ENCODE results near the gene ZNF668.

ZNF668 gene

DNA sequence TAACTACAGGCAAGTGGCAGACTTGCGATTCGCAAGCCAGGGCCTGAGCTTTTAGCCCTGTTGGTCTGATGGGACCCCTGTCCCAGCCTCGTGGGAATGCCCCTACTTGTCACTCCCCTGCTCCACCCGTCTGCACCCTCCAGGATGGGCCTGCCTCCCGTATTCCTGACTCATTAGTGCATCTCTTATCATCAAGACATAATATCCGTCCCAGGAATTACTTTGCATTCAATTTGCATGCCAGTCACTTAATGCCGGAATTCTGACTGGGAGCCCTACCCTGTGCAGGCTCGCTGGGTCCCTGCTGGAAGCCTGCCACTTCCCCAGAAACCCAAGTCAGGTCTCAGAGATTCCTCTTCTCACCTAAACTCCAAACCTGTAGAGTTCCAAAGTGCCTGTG, 11.4 kb upstream of the ZNF668 start:
- no peak overlapping the region for H3K4me3 ChIP-seq (replicated peaks in 1 of 2; ENCODE audit: low read depth in 2 of 2, low read length in 2 of 2)
- DNase-seq (ENCODE audit: low read depth in 2 of 2): no peak
- TF ChIP-seq, protein P1, sequence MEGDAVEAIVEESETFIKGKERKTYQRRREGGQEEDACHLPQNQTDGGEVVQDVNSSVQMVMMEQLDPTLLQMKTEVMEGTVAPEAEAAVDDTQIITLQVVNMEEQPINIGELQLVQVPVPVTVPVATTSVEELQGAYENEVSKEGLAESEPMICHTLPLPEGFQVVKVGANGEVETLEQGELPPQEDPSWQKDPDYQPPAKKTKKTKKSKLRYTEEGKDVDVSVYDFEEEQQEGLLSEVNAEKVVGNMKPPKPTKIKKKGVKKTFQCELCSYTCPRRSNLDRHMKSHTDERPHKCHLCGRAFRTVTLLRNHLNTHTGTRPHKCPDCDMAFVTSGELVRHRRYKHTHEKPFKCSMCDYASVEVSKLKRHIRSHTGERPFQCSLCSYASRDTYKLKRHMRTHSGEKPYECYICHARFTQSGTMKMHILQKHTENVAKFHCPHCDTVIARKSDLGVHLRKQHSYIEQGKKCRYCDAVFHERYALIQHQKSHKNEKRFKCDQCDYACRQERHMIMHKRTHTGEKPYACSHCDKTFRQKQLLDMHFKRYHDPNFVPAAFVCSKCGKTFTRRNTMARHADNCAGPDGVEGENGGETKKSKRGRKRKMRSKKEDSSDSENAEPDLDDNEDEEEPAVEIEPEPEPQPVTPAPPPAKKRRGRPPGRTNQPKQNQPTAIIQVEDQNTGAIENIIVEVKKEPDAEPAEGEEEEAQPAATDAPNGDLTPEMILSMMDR (IDR thresholded peaks at IDR 0.05; ENCODE audit: low read depth, low read length): no peak

- TF ChIP-seq, protein P1 (IDR thresholded peaks at IDR 0.05; ENCODE audit: low read depth, low read length): no peak
- no peak for DNase-seq (ENCODE audit: low read depth in 2 of 2)
- H3K4me3 ChIP-seq (replicated peaks in 1 of 2; ENCODE audit: low read depth in 2 of 2, low read length in 2 of 2): no peak overlapping the region
These were observed 10.7 kb upstream of the ZNF668 start for GRCh38 chr16:31084584-31085302.

DNA sequence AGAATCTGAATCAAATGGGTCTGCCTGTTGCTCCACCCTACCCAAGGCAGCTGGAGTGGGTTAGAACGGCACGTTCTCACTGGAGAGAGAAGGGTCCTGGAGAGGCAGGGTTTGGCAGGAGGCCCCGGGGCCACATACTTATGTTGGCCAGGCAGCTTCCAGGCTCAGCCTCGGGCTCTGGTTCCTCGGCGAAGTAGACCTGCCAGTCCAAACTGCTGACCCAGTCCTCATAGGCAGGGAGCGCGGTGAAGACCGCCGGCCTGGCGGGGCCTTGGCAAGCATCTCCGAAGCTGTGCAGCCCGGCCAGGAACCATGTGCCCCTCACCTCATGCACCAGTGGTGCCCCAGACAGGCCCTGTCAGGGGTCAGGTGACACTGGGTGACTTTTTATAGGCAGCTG, 9.9 kb upstream of the ZNF668 start:
- TF ChIP-seq, protein P1 (IDR thresholded peaks at IDR 0.05; ENCODE audit: low read depth, low read length): no peak
- no peak overlapping the region for H3K4me3 ChIP-seq (replicated peaks in 1 of 2; ENCODE audit: low read depth in 2 of 2, low read length in 2 of 2)
- no peak for DNase-seq (ENCODE audit: low read depth in 2 of 2)

DNA sequence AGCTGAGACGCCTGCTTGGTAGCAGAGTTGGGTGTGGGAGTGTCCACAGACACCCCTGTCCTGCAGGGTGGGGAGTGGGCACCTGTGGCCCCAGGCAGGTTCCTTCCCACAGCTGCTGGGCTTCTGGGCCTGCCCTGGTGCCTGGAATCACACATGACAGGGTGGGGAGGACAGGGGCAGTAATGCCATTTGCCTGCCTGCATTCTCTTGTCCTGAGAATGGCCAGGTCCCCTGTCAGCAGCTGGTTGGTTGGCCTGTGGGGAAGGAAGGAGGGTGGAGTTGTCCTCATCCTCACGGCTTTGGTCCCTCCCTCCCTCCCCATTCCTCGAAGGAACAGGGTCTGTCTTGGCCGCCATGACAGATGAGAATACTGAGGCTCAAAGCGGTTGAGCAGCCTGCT, 9.5 kb upstream of the ZNF668 start:
- TF ChIP-seq, protein P1 (IDR thresholded peaks at IDR 0.05; ENCODE audit: low read depth, low read length): no peak
- H3K4me3 ChIP-seq (replicated peaks in 1 of 2; ENCODE audit: low read depth in 2 of 2, low read length in 2 of 2): no peak overlapping the region
- no peak for DNase-seq (ENCODE audit: low read depth in 2 of 2)

DNA sequence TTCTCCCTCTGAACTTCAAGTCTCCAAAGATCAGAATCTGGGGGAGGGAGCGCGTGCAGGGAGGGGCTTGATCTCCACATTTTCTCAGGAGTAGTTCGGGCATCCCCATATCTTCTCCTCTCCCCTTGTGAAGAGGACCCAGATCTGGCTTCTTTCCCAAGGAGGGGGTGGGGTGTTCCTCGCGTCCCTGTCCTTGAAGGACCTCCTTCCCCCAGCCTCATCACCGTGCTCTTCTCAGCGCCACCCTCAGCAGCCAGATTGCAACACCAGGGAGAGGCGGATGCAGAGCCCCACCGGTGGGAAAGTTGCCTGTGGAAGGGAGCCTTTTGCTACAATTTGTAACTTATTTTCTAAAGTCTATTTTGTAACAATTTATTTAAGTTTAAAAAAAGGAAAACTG, 9.0 kb upstream of the ZNF668 start:
- no peak for DNase-seq (ENCODE audit: low read depth in 2 of 2)
- TF ChIP-seq, protein P1 (IDR thresholded peaks at IDR 0.05; ENCODE audit: low read depth, low read length): no peak
- H3K4me3 ChIP-seq (replicated peaks in 1 of 2; ENCODE audit: low read depth in 2 of 2, low read length in 2 of 2): no peak overlapping the region

DNA sequence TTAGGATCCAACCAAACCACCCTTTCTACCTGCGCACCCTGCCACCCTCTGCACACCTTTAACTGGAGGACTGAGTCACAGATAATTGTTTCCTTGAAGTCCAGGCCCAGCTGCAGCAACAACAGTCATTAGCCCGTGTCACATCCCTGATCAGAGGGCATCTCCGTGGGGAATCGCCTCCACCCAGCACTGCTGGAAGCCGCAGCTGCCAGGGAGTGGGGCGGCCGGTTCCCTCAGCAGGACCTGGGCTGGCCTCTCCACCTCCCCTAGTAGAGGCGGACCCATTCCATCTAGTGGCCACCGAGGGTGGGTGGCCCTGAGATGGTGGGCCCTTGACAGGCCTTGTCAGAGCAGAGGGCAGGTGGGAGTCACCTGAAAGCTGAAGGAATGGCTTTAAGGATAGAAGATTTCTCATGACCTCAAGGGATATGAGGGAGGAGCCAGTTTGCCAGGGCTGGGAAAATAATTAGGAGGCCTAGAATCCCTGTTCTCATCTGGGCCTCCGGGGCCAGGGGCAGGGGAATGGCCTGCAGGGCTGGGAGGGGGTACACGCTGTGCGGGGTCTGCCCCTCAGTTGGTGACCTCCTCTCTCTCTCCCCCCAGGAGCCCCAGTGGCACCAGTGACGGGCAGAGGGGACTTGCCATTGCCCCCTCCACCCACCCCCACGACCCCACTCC, 8.5 kb upstream of the ZNF668 start:
- H3K4me3 ChIP-seq (replicated peaks in 1 of 2; ENCODE audit: low read depth in 2 of 2, low read length in 2 of 2): no peak overlapping the region
- DNase-seq (ENCODE audit: low read depth in 2 of 2): no peak
- TF ChIP-seq, protein P1 (IDR thresholded peaks at IDR 0.05; ENCODE audit: low read depth, low read length): no peak

Measured in cardiac fibroblast (primary cell).